ENCODE measurements around the gene MEGF11.

GRCh38 chr15:65980824-65981456 is 272.6 kb downstream of the MEGF11 start:
- TF ChIP-seq CTCF (IDR thresholded peaks at IDR 0.05) = peak in 5 of 7 experiments; percentile 59 to 77 (median 73)
- no peak for TF ChIP-seq POLR2A (IDR thresholded peaks at IDR 0.05)
- no peak for TF ChIP-seq EP300 (IDR thresholded peaks at IDR 0.05)
- peak in 1 of 3 donors; percentile 12 for TF ChIP-seq POLR2AphosphoS5 (IDR thresholded peaks at IDR 0.05)
